CD14-positive monocyte (primary cell): ENCODE data around the gene LRP2BP. TPM values are rescaled to one million over a fixed set of nuclear protein-coding genes. Genes with fewer than 3 reads are reported as not detected.
A peak's percentile ranks its signal among the peaks of the same experiment; 100 is the strongest.

ENCODE experiments used
- DNase-seq, 3 donors: peaks; one replicate each; pipeline ENCODE4 v3.0.0-alpha.2; 2011 to 2022
- H2AFZ ChIP-seq: 2 replicates; pipeline ENCODE4 v1.6.0; 2012; ENCODE audit warnings: mild to moderate bottlenecking, low read depth, low read length, inconsistent platforms; ENCODE audit not compliant: insufficient read depth, poor library complexity, severe bottlenecking
- H3K27ac ChIP-seq, 2 donors: 1 replicate in 1 of 2; 2 replicates in 1 of 2; pipeline ENCODE4 v1.5.1; 2012 to 2013; ENCODE audit warnings: low read length in 2 of 2, control low read depth in 1 of 2, inconsistent platforms in 1 of 2, low read depth in 1 of 2, mild to moderate bottlenecking in 1 of 2
- H3K27me3 ChIP-seq, 2 donors: one replicate each; pipeline versions ENCODE4 v1.6.0 to v1.6.1; 2011 to 2013; ENCODE audit warnings: low read length in 2 of 2; ENCODE audit not compliant: control insufficient read depth in 2 of 2, insufficient read depth in 2 of 2
- H3K36me3 ChIP-seq, 2 donors: replicated peaks in 1 of 2; 1 replicate in 1 of 2; 2 replicates in 1 of 2; pipeline versions ENCODE4 v1.5.1 to v1.6.1; 2012 to 2013; ENCODE audit warnings: low read length in 2 of 2, control low read depth in 1 of 2, inconsistent platforms in 1 of 2, mild to moderate bottlenecking in 1 of 2; ENCODE audit not compliant: insufficient read depth in 2 of 2, control insufficient read depth in 1 of 2
- H3K4me1 ChIP-seq, 2 donors: 1 replicate in 1 of 2; 2 replicates in 1 of 2; pipeline versions ENCODE4 v1.5.1 to v1.6.1; 2012 to 2013; ENCODE audit warnings: low read length in 2 of 2, control low read depth in 1 of 2, inconsistent platforms in 1 of 2, mild to moderate bottlenecking in 1 of 2, moderate library complexity in 1 of 2; ENCODE audit not compliant: insufficient read depth in 2 of 2, control insufficient read depth in 1 of 2
- H3K4me2 ChIP-seq: replicated peaks from 2 replicates; pipeline ENCODE3; 2012; ENCODE audit warnings: low read length, moderate library complexity, mild to moderate bottlenecking; ENCODE audit not compliant: poor library complexity, severe bottlenecking; ENCODE audit errors: extremely low read depth
- H3K4me3 ChIP-seq, 3 experiments: fragments of 200-600 bp in 1 of 3; sonication (generic) in 1 of 3; replicated peaks in 1 of 3; 1 replicate in 2 of 3; 2 replicates in 1 of 3; pipeline ENCODE4 v1.5.1; 2011 to 2013; ENCODE audit warnings: low read length in 3 of 3, mild to moderate bottlenecking in 3 of 3, control low read depth in 2 of 3, low read depth in 2 of 3, inconsistent platforms in 1 of 3, moderate library complexity in 1 of 3
- H3K79me2 ChIP-seq: 2 replicates; pipeline ENCODE4 v1.6.0; 2012; ENCODE audit warnings: mild to moderate bottlenecking, control low read depth, inconsistent platforms, low read length, moderate library complexity; ENCODE audit not compliant: insufficient read depth
- H3K9ac ChIP-seq: 2 replicates; pipeline ENCODE4 v1.6.0; 2017; ENCODE audit warnings: low read length, mild to moderate bottlenecking; ENCODE audit not compliant: insufficient read depth, poor library complexity, severe bottlenecking
- H3K9me3 ChIP-seq, 2 donors: replicated peaks in 1 of 2; 1 replicate in 1 of 2; 2 replicates in 1 of 2; pipeline versions ENCODE4 v1.5.1 to v1.6.1; 2012 to 2013; ENCODE audit warnings: low read length in 2 of 2, control low read depth in 1 of 2; ENCODE audit not compliant: control insufficient read depth in 1 of 2, insufficient read depth in 1 of 2
- H4K20me1 ChIP-seq: 2 replicates; pipeline ENCODE4 v1.6.0; 2012; ENCODE audit warnings: mild to moderate bottlenecking, low read length, control low read depth, moderate library complexity; ENCODE audit not compliant: insufficient read depth
- H3K27ac Mint-ChIP-seq, 7 donors: one replicate each; pipeline ENCODE4 v1.8.0; 2020; ENCODE audit warnings: mild to moderate bottlenecking in 7 of 7, mixed read lengths in 7 of 7, moderate library complexity in 6 of 7, inconsistent platforms in 2 of 7
- H3K27me3 Mint-ChIP-seq, 3 donors: one replicate each; pipeline ENCODE4 v1.8.0; 2021 to 2022; ENCODE audit warnings: low read depth in 3 of 3, mild to moderate bottlenecking in 3 of 3, mixed read lengths in 3 of 3, moderate library complexity in 3 of 3, inconsistent platforms in 1 of 3
- H3K36me3 Mint-ChIP-seq, 2 donors: one replicate each; pipeline ENCODE4 v1.8.0; 2020; ENCODE audit warnings: mixed read lengths in 2 of 2, inconsistent platforms in 1 of 2, mild to moderate bottlenecking in 1 of 2
- H3K4me1 Mint-ChIP-seq: one replicate; pipeline ENCODE4 v1.8.0; 2020; ENCODE audit warnings: mild to moderate bottlenecking, mixed read lengths
- H3K4me3 Mint-ChIP-seq, 2 donors: one replicate each; pipeline ENCODE4 v1.8.0; 2020; ENCODE audit warnings: mild to moderate bottlenecking in 2 of 2, mixed read lengths in 2 of 2, moderate library complexity in 1 of 2
- H3K9me3 Mint-ChIP-seq, 7 donors: one replicate each; pipeline ENCODE4 v1.8.0; 2020 to 2022; ENCODE audit warnings: mixed read lengths in 7 of 7, mild to moderate bottlenecking in 6 of 7, moderate library complexity in 6 of 7, inconsistent platforms in 2 of 7
- WGBS: methylation state at CpG from one replicate; pipeline ENCODE4 v1.1.5; 2013; ENCODE audit warnings: missing lambda C conversion rate; ENCODE audit not compliant: insufficient coverage; 5-methylcytosine and 5-hydroxymethylcytosine counted together
- intact Hi-C, 2 donors: fragments of 100-400 bp; cut with micrococcal nuclease; formaldehyde crosslinking; loops; one replicate each; pipeline versions ENCODE4 v1.15.0 to v1.15.1; 2023
- polyA plus RNA-seq, 3 donors: library from polyadenylated mRNA; depleted of rRNA in 1 of 3; unstranded in 2 of 3; stranded (reverse) in 1 of 3; fragments of 300-500 nt in 2 of 3; fragments of >200 nt in 1 of 3; fragmentation: Illumina TruSeq in 2 of 3; gene quantifications; 1 replicate in 2 of 3; 2 replicates in 1 of 3; pipeline ENCODE4 v1.2.3, GENCODE V29; 2012 to 2021
- TF ChIP-seq, protein P1 (sequence below): fragments of 200-600 bp; IDR thresholded peaks from one replicate; pipeline ENCODE4 v1.8.0; 2022; ENCODE audit warnings: antibody characterized with exemption, mild to moderate bottlenecking

The LRP2BP gene
- polyA plus RNA-seq, 3 donors: 0.04 to 0.10 (median 0.09) TPM

DNA sequence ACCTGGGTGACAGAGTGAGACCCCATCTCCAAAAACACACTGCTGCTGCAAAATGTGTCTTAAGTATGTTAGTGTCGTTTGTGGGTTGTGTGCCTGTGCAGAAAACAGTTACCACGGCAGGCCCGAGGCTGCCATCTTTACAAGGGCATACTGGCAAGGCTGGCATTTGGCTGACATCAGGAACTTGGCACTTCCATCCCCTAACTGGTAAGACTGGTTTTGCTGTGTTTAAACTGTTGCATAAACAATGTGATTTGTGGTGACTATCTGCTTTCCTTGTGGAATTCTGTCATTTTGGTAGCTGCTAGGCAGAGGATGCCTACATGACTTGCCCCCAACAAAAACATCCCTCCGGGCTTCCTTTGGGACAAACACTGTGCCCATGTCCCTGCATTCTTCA lies 12.3 kb downstream of the LRP2BP start:
- Histone ChIP-seq H3K79me2 (no peaks in the 10 kb centered on the region), H3K4me1 (peaks cover 0 to 3% of the 10 kb centered on the region in 2 donors), H3K4me3 (no peak overlapping the region), H3K27me3 (peaks cover 18 to 30% of the 10 kb centered on the region in 2 donors), H4K20me1 (no peaks in the 10 kb centered on the region), H2AFZ (no peak overlapping the region), H3K27ac (no peak overlapping the region), H3K4me2 (no peak overlapping the region), H3K9me3 (peaks cover 0 to 8% of the 10 kb centered on the region in 2 donors), H3K9ac (no peak overlapping the region), H3K36me3 (no peaks in the 10 kb centered on the region)
- peak overlapping the region in 1 of 7 donors; percentile 50 for H3K27ac Mint-ChIP-seq
- intact Hi-C loops: no loop called here
- TF ChIP-seq, protein P1, sequence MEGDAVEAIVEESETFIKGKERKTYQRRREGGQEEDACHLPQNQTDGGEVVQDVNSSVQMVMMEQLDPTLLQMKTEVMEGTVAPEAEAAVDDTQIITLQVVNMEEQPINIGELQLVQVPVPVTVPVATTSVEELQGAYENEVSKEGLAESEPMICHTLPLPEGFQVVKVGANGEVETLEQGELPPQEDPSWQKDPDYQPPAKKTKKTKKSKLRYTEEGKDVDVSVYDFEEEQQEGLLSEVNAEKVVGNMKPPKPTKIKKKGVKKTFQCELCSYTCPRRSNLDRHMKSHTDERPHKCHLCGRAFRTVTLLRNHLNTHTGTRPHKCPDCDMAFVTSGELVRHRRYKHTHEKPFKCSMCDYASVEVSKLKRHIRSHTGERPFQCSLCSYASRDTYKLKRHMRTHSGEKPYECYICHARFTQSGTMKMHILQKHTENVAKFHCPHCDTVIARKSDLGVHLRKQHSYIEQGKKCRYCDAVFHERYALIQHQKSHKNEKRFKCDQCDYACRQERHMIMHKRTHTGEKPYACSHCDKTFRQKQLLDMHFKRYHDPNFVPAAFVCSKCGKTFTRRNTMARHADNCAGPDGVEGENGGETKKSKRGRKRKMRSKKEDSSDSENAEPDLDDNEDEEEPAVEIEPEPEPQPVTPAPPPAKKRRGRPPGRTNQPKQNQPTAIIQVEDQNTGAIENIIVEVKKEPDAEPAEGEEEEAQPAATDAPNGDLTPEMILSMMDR: no peak
- peaks cover 9% of the 10 kb centered on the region for H3K4me1 Mint-ChIP-seq
- peaks cover 3 to 15% (median 8%) of the 10 kb centered on the region in 7 donors for H3K9me3 Mint-ChIP-seq
- DNase-seq: no peak
- H3K36me3 Mint-ChIP-seq: no peaks in the 10 kb centered on the region
- peak overlapping the region in 1 of 2 donors; percentile 65 for H3K4me3 Mint-ChIP-seq
- no CpG with 5 or more reads among the region's 4 CpGs for WGBS
- H3K27me3 Mint-ChIP-seq: peaks cover 30 to 39% (median 33%) of the 10 kb centered on the region in 3 donors

GRCh38 chr4:185382754-185383153 lies 13.0 kb downstream of the LRP2BP start:
- H3K4me1 ChIP-seq: peaks cover 0 to 3% of the 10 kb centered on the region in 2 donors
- TF ChIP-seq, protein P1: no peak
- H3K9me3 ChIP-seq: peaks cover 0 to 8% of the 10 kb centered on the region in 2 donors
- Mint-ChIP-seq H3K4me3 (no peak overlapping the region), H3K36me3 (no peaks in the 10 kb centered on the region), H3K27ac (no peak overlapping the region), H3K27me3 (peaks cover 30 to 38% (median 36%) of the 10 kb centered on the region in 3 donors), H3K4me1 (peaks cover 9% of the 10 kb centered on the region), H3K9me3 (peaks cover 3 to 15% (median 8%) of the 10 kb centered on the region in 7 donors)
- intact Hi-C loops: no loop called here
- H3K79me2 ChIP-seq: no peaks in the 10 kb centered on the region
- DNase-seq: no peak
- H3K4me2 ChIP-seq: no peak overlapping the region
- no peak overlapping the region for H2AFZ ChIP-seq
- H3K27me3 ChIP-seq: peaks cover 18 to 30% of the 10 kb centered on the region in 2 donors
- no peaks in the 10 kb centered on the region for H4K20me1 ChIP-seq
- H3K27ac ChIP-seq: no peak overlapping the region
- no peak overlapping the region for H3K9ac ChIP-seq
- H3K4me3 ChIP-seq: no peak overlapping the region
- H3K36me3 ChIP-seq: no peaks in the 10 kb centered on the region
